ENCODE data around the gene WNT1.

WNT1 gene

GRCh38 chr12:49030714-49031572 lies 52.8 kb downstream of the WNT1 start:
- no peaks in the 10 kb centered on the region for H3F3A ChIP-seq (ENCODE audit: low read depth)
- H3K9ac ChIP-seq (ENCODE audit: low read depth, low read length, poor library complexity, severe bottlenecking), result no peak overlapping the region
- TF ChIP-seq CTCF (conservative IDR thresholded peaks at IDR 0.05; ENCODE audit: low read length) (no peak), EZH2phosphoT487 (IDR thresholded peaks at IDR 0.05; ENCODE audit: borderline replicate concordance) (no peak)
- no peaks in the 10 kb centered on the region for H3K9me3 ChIP-seq (ENCODE audit: insufficient read depth, low read depth, low read length)
- no peak overlapping the region for H3K4me2 ChIP-seq (ENCODE audit: low read depth, low read length, poor library complexity, severe bottlenecking)
- H3K27me3 ChIP-seq (ENCODE audit: insufficient read depth, low read length, poor library complexity, severe bottlenecking), result no peaks in the 10 kb centered on the region
- no peaks in the 10 kb centered on the region for H4K20me1 ChIP-seq (ENCODE audit: insufficient read depth, low read length, poor library complexity, severe bottlenecking)
- no peak overlapping the region for H3K4me3 ChIP-seq (ENCODE audit: low read length, poor library complexity, severe bottlenecking)
- no peak overlapping the region for H2AFZ ChIP-seq (ENCODE audit: low read length)
- no peaks in the 10 kb centered on the region for H3K9me2 ChIP-seq (replicated peaks; ENCODE audit: low read depth, low read length)
- no peaks in the 10 kb centered on the region for H3K79me2 ChIP-seq (ENCODE audit: insufficient read depth, low read length)
- peaks cover 77% of the 10 kb centered on the region; the same call in 1 of the 2 replicates for H3K36me3 ChIP-seq (ENCODE audit: insufficient read depth, low read length)
- H3K4me1 ChIP-seq (ENCODE audit: insufficient read depth, low read length, poor library complexity, severe bottlenecking), result no peaks in the 10 kb centered on the region

GRCh38 chr12:49031573-49032161 lies 53.5 kb downstream of the WNT1 start:
- Histone ChIP-seq H3F3A (ENCODE audit: low read depth) (no peaks in the 10 kb centered on the region), H3K9me3 (ENCODE audit: insufficient read depth, low read depth, low read length) (no peaks in the 10 kb centered on the region), H3K79me2 (ENCODE audit: insufficient read depth, low read length) (no peaks in the 10 kb centered on the region), H3K4me3 (ENCODE audit: low read length, poor library complexity, severe bottlenecking) (no peak overlapping the region), H4K20me1 (ENCODE audit: insufficient read depth, low read length, poor library complexity, severe bottlenecking) (no peaks in the 10 kb centered on the region), H3K9me2 (replicated peaks; ENCODE audit: low read depth, low read length) (no peaks in the 10 kb centered on the region), H3K4me2 (ENCODE audit: low read depth, low read length, poor library complexity, severe bottlenecking) (no peak overlapping the region), H3K36me3 (ENCODE audit: insufficient read depth, low read length) (peaks cover 73% of the 10 kb centered on the region; the same call in 1 of the 2 replicates), H3K4me1 (ENCODE audit: insufficient read depth, low read length, poor library complexity, severe bottlenecking) (no peaks in the 10 kb centered on the region), H3K27me3 (ENCODE audit: insufficient read depth, low read length, poor library complexity, severe bottlenecking) (no peaks in the 10 kb centered on the region), H3K9ac (ENCODE audit: low read depth, low read length, poor library complexity, severe bottlenecking) (no peak overlapping the region), H2AFZ (ENCODE audit: low read length) (no peak overlapping the region)
- no peak for TF ChIP-seq CTCF (conservative IDR thresholded peaks at IDR 0.05; ENCODE audit: low read length)
- TF ChIP-seq EZH2phosphoT487 (IDR thresholded peaks at IDR 0.05; ENCODE audit: borderline replicate concordance), result no peak

Measured in Loucy (cell line).